Measurements from ENCODE around the gene DEGS2. TPM values are rescaled to one million over a fixed set of nuclear protein-coding genes. Genes with fewer than 3 reads are reported as not detected.

The DEGS2 gene
- total RNA-seq, 2 donors from 2014 or later = 7.3 to 10.5 TPM

- Histone ChIP-seq H3K27me3 (no peaks in the 10 kb centered on the region), H3K4me1 (peaks cover 20% of the 10 kb centered on the region), H3K27ac (peak overlapping the region in 1 of 4 donors; percentile 38), H3K4me3 (no peak overlapping the region), H3K36me3 (replicated peaks in 1 of 2; ENCODE audit: insufficient read depth in 1 of 2, low read depth in 2 of 2) (no peaks in the 10 kb centered on the region), H3K9me3 (no peaks in the 10 kb centered on the region)
- TF ChIP-seq CTCF (IDR thresholded peaks at IDR 0.05) (no peak), POLR2A (IDR thresholded peaks at IDR 0.05) (no peak)
- 60 to 75% methylated on average over 9 to 12 of the region's 12 CpGs for WGBS, 2 donors
- intact Hi-C loops (cut with DNase I) = no loop called here
- ATAC-seq (no peak), DNase-seq (no peak)
Observed at GRCh38 chr14:100128688-100129087, 30.8 kb downstream of the DEGS2 start.

GRCh38 chr14:100127853-100128455, 31.5 kb downstream of the DEGS2 start:
- 90 to 94% methylated on average over 10 to 12 of the region's 12 CpGs for WGBS, 2 donors
- H3K4me1 ChIP-seq = peaks cover 15% of the 10 kb centered on the region
- no peaks in the 10 kb centered on the region for H3K36me3 ChIP-seq (replicated peaks in 1 of 2; ENCODE audit: insufficient read depth in 1 of 2, low read depth in 2 of 2)
- no peaks in the 10 kb centered on the region for H3K9me3 ChIP-seq
- ATAC-seq (no peak), DNase-seq (no peak)
- TF ChIP-seq CTCF (IDR thresholded peaks at IDR 0.05) (no peak), POLR2A (IDR thresholded peaks at IDR 0.05) (no peak)
- no peaks in the 10 kb centered on the region for H3K27me3 ChIP-seq
- H3K27ac ChIP-seq = no peak overlapping the region
- intact Hi-C loops (cut with DNase I) = no loop called here
- no peak overlapping the region for H3K4me3 ChIP-seq

GRCh38 chr14:100126401-100126800, 33.0 kb downstream of the DEGS2 start:
- TF ChIP-seq CTCF (IDR thresholded peaks at IDR 0.05) (no peak), POLR2A (IDR thresholded peaks at IDR 0.05) (no peak)
- H3K36me3 ChIP-seq (replicated peaks in 1 of 2; ENCODE audit: insufficient read depth in 1 of 2, low read depth in 2 of 2) = no peaks in the 10 kb centered on the region

GRCh38 chr14:100124551-100125088, 34.8 kb downstream of the DEGS2 start:
- Histone ChIP-seq H3K36me3 (replicated peaks in 1 of 2; ENCODE audit: insufficient read depth in 1 of 2, low read depth in 2 of 2) (no peaks in the 10 kb centered on the region), H3K9me3 (no peaks in the 10 kb centered on the region), H3K4me1 (no peaks in the 10 kb centered on the region), H3K27ac (no peak overlapping the region), H3K4me3 (no peak overlapping the region), H3K27me3 (no peaks in the 10 kb centered on the region)
- ATAC-seq (no peak), DNase-seq (no peak)
- intact Hi-C loops (cut with DNase I) = no loop called here
- TF ChIP-seq POLR2A (IDR thresholded peaks at IDR 0.05) = no peak
- TF ChIP-seq CTCF (IDR thresholded peaks at IDR 0.05) = no peak
- WGBS, 2 donors = 90 to 94% methylated on average over 3 to 16 of the region's 20 CpGs

More at GRCh38 chr14:100126401-100126800, 33.0 kb downstream of the DEGS2 start:
- 86 to 100% methylated on average over 1 to 12 of the region's 13 CpGs for WGBS, 2 donors
- DNase-seq (no peak), ATAC-seq (no peak)
- H3K27me3 ChIP-seq = no peaks in the 10 kb centered on the region
- H3K4me3 ChIP-seq = no peak overlapping the region
- H3K9me3 ChIP-seq = no peaks in the 10 kb centered on the region
- no peak overlapping the region for H3K27ac ChIP-seq
- peaks cover 10% of the 10 kb centered on the region for H3K4me1 ChIP-seq
- intact Hi-C loops (cut with DNase I) = no loop called here

- intact Hi-C loops (cut with DNase I) = no loop called here
- ATAC-seq = no peak
- no peaks in the 10 kb centered on the region for H3K9me3 ChIP-seq
- 95 to 100% methylated on average over 6 to 9 of the region's 10 CpGs for whole genome bisulfite sequencing, 2 donors
- DNase-seq = no peak
- H3K4me1 ChIP-seq = no peaks in the 10 kb centered on the region
- TF ChIP-seq CTCF (IDR thresholded peaks at IDR 0.05) (no peak), POLR2A (IDR thresholded peaks at IDR 0.05) (no peak)
- no peak overlapping the region for H3K4me3 ChIP-seq
- H3K27ac ChIP-seq = no peak overlapping the region
- H3K27me3 ChIP-seq = no peaks in the 10 kb centered on the region
- H3K36me3 ChIP-seq (replicated peaks in 1 of 2; ENCODE audit: insufficient read depth in 1 of 2, low read depth in 2 of 2) = no peaks in the 10 kb centered on the region
Observed at GRCh38 chr14:100123618-100124017, 35.8 kb downstream of the DEGS2 start.

Measured in body of pancreas (tissue), 4 donors.